Neural crest cell (in vitro differentiated cells): ENCODE measurements around the gene LEMD2. TPM values are rescaled to one million over a fixed set of nuclear protein-coding genes. Genes with fewer than 3 reads are reported as not detected.

ENCODE experiments used
- DNase-seq: peaks from one replicate; pipeline ENCODE4 v3.0.0; 2021; ENCODE audit warnings: low read depth, mixed read lengths, low spot score
- H3K27ac Mint-ChIP-seq: one replicate; pipeline ENCODE4 v1.8.0; 2021; ENCODE audit warnings: mild to moderate bottlenecking, mixed read lengths; ENCODE audit not compliant: unreplicated experiment
- H3K27me3 Mint-ChIP-seq: 2 replicates; pipeline ENCODE4 v1.8.0; 2021; ENCODE audit warnings: low read depth, mild to moderate bottlenecking, mixed read lengths
- H3K36me3 Mint-ChIP-seq: 2 replicates; pipeline ENCODE4 v1.8.0; 2021; ENCODE audit warnings: low read depth, mild to moderate bottlenecking, mixed read lengths
- H3K4me1 Mint-ChIP-seq: 2 replicates; pipeline ENCODE4 v1.8.0; 2021; ENCODE audit warnings: mixed read lengths
- H3K4me3 Mint-ChIP-seq: one replicate; pipeline ENCODE4 v1.8.0; 2021; ENCODE audit warnings: mild to moderate bottlenecking, mixed read lengths
- H3K9me3 Mint-ChIP-seq: 2 replicates; pipeline ENCODE4 v1.8.0; 2021; ENCODE audit warnings: mixed read lengths
- CTCF ChIP-seq: fragments of 200-600 bp; sonication (generic); conservative IDR thresholded peaks from 2 replicates; pipeline ENCODE4 v1.5.0; 2021; ENCODE audit warnings: antibody characterized with exemption, mild to moderate bottlenecking
- total RNA-seq: library from RNA; stranded (reverse); gene quantifications from 2 replicates; pipeline ENCODE4 v1.2.1, GENCODE V29; 2021

The LEMD2 gene
- total RNA-seq, 1 donor from 2014 or later = 63.6 TPM

DNA sequence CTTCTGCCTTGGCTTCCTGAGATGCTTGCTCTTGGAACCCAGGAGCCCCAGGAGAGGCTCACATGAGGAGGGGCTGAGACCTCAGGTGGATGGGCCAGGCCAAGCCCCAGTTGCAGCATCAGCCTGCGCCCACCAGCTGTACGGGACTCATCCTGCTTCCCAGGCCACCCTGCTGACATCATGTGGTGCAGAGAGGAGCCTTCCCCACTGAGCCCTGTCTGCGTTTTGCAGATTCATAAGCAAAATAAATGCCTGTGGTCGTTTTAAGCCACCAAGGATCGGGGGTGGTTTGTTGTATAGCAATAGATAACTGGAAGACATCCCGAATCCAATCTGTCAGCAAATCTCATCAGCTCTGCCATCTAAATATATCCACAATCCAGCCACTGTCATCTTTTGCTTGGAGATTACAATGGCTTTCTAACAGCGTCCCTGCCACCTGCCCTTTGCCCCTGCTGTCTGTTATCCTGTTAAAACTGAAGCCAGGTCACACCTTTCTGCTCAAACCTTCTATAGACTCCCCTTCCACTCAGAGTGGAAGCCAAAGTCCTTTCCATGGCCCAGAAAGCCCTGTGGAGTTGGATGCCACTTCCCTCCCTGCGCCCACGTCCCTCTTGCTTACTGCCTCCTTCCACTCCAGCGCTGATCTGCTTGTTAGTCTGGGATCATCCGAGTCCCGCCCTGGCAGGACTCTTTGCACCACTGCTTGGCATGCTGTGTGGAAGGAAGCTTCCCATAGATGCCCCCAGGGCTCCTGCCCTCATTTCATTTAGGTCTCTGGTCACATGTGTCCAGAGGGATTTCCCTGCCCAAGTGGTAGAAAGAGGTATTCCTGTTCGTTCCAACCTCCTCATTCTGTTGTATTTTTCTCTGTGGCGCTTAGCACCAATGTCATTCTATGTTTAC, 38.9 kb upstream of the LEMD2 start:
- Mint-ChIP-seq H3K4me1 (peaks cover 31% of the 10 kb centered on the region), H3K36me3 (no peaks in the 10 kb centered on the region), H3K27ac (no peak overlapping the region), H3K9me3 (no peaks in the 10 kb centered on the region), H3K4me3 (no peak overlapping the region), H3K27me3 (peaks cover 10% of the 10 kb centered on the region)
- TF ChIP-seq CTCF = peak; percentile 13
- DNase-seq = no peak

- no peak overlapping the region for H3K4me3 Mint-ChIP-seq
- H3K27ac Mint-ChIP-seq = no peak overlapping the region
- TF ChIP-seq CTCF = no peak
- H3K27me3 Mint-ChIP-seq = peaks cover 10% of the 10 kb centered on the region
- no peaks in the 10 kb centered on the region for H3K36me3 Mint-ChIP-seq
- H3K9me3 Mint-ChIP-seq = no peaks in the 10 kb centered on the region
- peaks cover 36% of the 10 kb centered on the region for H3K4me1 Mint-ChIP-seq
- DNase-seq = no peak
Measured at GRCh38 chr6:33826537-33826936, 37.6 kb upstream of the LEMD2 start.

GRCh38 chr6:33824461-33825154, 35.7 kb upstream of the LEMD2 start:
- Mint-ChIP-seq H3K27me3 (peaks cover 4% of the 10 kb centered on the region), H3K36me3 (no peaks in the 10 kb centered on the region), H3K27ac (peak overlapping the region; percentile 35), H3K4me3 (no peak overlapping the region), H3K9me3 (no peaks in the 10 kb centered on the region), H3K4me1 (peaks cover 36% of the 10 kb centered on the region)
- no peak for DNase-seq
- no peak for TF ChIP-seq CTCF

DNA sequence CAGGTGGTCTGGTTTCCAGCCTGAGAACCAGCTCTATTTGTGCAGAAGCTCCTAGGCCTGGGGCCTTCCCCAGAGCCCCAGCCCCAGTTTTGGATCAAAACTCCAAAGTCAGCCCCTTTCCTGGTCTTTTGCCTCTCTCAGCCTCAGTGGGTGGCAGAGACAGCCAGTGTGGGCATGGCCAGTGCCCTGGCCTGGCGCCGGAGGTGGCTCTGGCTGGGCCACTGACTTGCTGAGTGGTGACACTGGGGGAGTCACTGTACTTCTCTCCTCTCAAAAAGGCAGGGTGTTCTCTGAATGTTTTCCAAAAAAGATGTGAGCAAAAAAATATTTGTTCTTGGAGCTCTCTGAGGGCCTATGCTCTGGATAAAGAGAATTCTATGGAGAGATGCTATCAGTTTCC, 34.9 kb upstream of the LEMD2 start:
- H3K4me1 Mint-ChIP-seq = peaks cover 32% of the 10 kb centered on the region

More for the DNA sequence above, 34.9 kb upstream of the LEMD2 start:
- Mint-ChIP-seq H3K4me3 (no peak overlapping the region), H3K9me3 (no peaks in the 10 kb centered on the region), H3K27ac (no peak overlapping the region), H3K36me3 (no peaks in the 10 kb centered on the region), H3K27me3 (peaks cover 4% of the 10 kb centered on the region)
- no peak for DNase-seq
- TF ChIP-seq CTCF = no peak
